Measurements from ENCODE around the gene ARHGEF11.
"Not testable (repeated sequence)": the region's sequence is repeated elsewhere in the genome, so short reads cannot be mapped to it uniquely, and the experiment has no call there.

The ARHGEF11 gene

DNA sequence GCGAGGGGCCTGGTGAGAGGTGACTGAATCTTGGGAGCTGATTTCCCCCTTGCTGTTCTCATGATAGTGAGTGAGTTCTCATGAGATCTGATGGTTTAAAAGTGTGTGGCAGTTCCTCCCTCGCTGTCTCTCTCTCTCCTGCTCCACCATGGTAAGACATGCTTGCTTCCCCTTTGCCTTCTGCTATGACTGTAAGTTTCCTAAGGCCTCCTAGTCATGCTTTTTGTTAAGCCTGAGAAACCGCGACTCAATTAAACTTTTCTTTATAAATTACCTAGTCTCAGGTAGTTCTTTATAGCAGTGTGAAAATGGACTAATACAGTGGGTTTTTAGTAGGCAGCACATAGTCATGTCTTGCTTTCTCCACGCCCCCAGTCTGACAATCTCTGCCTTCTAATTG is 10.2 kb upstream of the ARHGEF11 start:
- DNase-seq (ENCODE audit: extremely low spot score, insufficient read length, low read depth); FAIRE-seq: not testable (repeated sequence)

DNA sequence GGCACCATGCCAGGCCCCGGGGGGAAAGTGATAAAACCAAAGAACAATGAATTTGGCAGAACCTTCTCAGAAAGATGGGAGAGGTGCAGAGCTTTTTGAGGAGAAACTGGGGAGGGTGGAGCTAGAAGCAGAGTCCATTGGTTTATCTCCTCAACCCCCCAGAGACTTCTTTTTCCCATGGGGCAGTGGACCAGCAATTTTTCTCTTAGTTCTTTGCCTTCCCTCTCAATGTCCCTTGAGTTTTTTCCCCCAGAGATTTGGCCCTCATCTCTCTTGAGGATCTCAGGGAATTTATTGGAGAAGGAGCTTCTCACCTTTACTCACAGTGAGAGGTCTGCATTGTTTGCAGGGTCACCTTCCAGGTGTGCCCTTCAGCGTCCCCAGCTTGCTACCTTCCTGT is 5.3 kb upstream of the ARHGEF11 start:
- FAIRE-seq (no peak), DNase-seq (ENCODE audit: extremely low spot score, insufficient read length, low read depth) (no peak)

DNA sequence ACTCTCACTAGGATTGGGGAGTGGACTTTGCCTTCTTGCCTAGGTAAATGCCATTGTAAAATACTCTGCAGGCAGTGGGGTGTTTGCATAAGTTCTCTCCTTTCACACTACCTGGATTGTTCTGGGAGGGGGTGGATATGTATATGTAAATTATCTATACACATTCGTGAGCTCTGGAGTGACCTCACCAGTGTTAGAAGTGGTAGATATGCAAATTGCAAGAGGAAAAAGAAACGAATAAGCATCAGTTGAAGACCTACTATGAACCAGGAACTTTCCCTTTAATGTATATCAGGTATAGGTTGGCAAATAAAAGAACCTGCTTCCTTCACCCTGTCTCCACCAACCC is 1.5 kb upstream of the ARHGEF11 start:
- no peak for DNase-seq (ENCODE audit: extremely low spot score, insufficient read length, low read depth)
- FAIRE-seq = no peak

DNA sequence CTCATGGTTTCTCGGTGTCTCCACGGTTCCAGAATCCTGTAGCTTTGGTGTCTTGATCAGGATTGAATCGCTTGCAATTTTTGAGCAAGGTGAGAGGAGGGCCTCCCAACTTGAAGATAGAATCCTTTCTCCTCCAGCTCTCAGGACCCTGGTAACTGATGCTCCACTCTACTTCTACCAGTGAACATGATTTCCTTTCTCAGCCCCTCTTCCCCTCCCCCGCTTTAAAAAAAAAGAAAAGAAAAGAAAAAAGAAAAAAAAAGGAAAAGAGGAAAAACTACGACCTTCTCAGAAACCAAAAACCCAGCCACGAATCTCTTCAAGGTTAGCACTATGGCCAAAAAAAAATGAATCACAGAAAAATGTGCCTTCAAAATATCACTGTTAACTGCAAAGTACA is 1.2 kb downstream of the ARHGEF11 start:
- no peak for FAIRE-seq
- no peak for DNase-seq (ENCODE audit: extremely low spot score, insufficient read length, low read depth)

DNA sequence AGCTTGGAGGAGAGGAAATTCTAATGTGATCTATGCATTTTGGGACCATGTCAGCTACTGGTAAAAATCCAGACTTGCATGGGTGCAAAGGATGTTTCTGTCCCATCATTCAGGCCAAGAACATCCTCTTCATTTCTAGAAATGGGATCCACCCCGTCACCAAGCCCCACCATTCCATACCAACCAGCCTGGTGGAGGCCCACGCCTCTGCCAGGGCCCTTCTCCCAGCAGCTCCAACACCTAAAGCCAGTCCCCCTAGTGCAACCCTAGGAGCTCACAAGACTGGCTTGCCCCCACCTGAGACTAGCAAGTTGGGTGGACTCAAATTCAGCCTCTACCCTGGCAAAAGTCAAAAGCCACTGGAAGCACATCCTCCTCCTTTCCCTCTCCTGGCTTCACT is 1.9 kb downstream of the ARHGEF11 start:
- DNase-seq (ENCODE audit: extremely low spot score, insufficient read length, low read depth) = no peak
- FAIRE-seq = no peak

DNA sequence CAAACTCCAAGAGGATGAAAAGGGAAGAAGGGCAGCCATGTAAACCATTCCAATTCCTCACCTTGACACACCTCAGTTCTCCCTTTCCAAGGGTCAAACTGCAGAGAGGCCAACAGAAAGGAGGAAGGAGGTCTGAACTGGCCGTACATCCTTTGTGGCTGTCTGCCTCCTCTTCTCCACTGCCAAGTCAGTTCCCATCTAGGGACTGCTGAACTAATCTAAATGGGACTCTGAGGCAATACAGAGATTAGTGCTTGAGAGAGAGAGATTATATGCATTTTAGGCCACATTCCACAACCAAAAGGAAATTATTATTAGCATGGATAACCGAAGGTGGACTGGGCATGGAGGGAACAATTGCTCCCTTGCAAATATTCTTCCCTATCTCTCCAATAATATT is 2.7 kb downstream of the ARHGEF11 start:
- FAIRE-seq = no peak
- DNase-seq (ENCODE audit: extremely low spot score, insufficient read length, low read depth) = no peak

DNA sequence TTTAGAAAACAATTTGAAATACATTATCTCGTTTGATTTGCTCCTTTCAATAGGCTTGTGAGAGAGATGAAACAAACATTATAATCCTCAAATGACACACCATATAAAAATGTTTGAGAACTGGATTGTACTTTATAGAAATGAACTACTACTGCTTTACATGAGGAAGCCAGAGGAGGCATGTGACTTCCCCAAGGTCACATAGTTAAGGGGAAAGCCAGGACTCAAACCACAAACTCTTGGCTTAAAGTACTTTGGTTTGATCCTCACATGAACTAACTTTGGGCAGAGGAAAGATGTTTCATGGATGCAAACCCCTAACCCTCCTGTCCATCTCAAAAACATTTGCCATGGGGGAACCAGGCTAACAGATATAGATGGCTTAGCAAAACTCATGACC is 4.7 kb downstream of the ARHGEF11 start:
- FAIRE-seq = no peak
- no peak for DNase-seq (ENCODE audit: extremely low spot score, insufficient read length, low read depth)

DNA sequence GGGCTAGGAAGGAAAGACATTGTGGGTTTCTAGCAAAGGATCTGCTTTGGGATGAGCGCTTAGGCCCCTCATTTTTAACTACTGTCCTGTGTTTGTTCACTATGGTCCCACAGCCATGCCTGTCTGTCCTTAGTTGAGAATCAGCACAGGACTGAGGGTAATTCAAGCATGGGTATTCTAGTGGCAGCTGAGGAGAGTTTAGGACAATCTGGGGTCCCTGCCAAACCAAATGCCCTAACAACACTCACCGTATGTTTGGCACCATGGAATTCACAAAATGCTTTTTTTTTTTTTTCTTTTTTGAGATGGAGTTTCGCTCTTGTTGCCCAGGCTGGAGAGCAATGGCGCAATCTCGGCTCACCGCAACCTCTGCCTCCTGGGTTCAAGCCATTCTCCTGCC is 10.4 kb downstream of the ARHGEF11 start:
- DNase-seq (ENCODE audit: extremely low spot score, insufficient read length, low read depth) (no peak), FAIRE-seq (no peak)

DNA sequence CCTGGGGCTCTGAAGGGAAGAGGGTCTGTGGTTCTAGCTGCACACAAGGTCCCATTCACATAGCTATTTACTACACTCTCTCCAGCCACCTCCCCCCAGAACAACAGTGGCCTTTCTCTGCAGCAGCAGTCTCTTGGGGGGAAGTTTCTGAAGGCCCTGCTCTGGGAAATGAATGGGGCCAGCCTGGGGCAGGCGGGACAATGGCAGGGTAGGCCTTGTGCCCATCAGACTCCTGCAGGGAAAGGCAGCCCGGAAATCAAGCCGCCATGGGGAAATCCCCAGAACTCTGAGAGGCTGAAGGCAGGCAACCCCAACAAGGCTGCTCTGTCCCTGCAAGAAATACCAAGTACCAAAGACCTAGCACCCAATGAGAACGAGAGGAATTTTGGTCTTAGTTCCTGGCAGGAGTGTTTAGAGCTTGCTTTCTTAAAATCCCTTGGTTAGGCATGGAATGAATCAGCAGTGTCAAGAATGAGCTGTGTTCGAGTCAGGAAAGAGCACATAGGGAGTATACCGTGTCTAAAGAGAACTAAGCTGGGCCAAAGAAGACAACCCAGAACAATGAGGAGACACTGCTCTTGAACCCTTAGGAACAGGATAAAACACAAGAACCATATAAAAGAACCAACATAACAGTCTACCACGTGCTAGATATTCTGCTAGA is 11.3 kb downstream of the ARHGEF11 start:
- DNase-seq (ENCODE audit: extremely low spot score, insufficient read length, low read depth) (no peak), FAIRE-seq (peak; percentile 38)

DNA sequence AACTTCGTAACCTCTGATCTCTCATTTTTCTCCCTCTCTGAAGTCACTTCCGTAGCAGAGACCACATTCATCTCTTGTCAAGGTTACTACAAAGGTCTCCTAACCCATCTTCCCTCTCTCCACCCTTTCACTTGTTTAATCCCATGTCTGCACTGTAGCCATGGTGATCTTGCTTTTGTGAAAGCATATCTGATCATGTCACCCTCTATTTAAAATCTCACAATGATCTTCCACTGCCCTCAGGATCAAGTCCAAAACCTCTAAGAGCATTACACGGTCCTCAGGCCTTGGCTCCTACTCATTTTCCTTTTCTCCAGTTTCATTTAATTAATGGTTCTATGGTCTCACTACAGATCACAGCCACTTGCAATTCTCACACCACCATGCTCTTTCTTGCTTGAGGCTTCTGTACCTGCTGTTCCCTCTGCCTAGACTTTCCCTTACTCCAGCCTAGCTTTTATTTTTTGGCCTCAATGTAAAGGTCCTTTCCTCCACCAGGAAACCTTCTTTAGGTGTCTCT is 12.1 kb downstream of the ARHGEF11 start:
- FAIRE-seq = no peak
- no peak for DNase-seq (ENCODE audit: extremely low spot score, insufficient read length, low read depth)

DNA sequence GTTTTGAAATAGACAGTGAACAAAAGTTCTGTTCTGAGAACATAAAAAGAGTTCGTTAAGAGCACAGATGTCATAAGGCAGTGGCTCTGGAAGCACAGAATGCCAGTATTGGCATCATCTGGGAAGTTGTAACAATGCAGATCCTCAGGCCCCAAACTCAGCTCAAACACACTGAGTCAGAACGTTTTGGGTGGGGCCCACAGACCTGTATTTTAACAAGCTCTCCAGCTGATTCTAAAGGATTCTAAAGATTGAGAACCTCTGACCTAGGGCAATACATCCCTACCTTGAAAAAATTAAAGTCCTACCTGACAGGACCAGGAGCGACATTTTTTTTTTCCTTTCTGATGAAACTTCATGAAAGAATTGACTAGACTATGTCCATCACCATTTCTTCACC is 13.2 kb downstream of the ARHGEF11 start:
- no peak for DNase-seq (ENCODE audit: extremely low spot score, insufficient read length, low read depth)
- FAIRE-seq = no peak

DNA sequence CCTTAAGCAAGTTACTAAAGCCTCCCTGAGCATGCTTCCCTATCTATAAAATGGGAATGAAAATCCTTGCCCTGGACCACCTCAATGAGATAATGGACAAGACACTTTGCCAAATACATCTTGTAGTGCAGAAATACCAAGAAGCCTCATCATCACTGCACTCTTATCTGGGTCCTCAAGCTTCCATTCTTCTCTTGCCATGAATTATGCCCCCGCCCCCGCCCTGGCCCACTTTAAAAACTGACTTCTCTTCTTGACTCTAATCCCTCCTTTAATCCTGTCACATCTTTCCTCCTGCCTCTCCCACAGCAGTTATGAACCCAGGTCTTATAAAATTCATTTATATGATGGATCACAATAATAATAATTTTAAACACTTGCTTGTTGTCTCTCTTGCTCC is 14.8 kb downstream of the ARHGEF11 start:
- no peak for DNase-seq (ENCODE audit: extremely low spot score, insufficient read length, low read depth)
- FAIRE-seq = no peak

DNA sequence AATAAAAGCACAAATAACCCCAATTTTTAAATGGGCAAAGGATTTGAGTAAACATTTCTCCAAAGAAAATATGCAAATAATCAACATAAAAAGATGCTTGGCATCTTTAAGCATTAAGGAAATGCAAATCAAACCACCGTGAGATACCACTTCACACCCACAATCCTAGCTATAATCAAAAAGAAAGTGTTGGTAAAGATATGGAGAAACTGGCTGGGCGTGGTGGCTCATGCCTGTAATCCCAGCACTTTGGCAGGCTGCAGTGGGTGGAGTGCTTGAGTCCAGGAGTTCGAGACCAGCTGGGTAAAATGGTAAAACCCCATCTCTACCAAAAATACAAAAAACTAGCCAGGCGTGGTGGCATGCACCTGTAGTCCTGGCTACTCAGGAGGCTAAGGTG is 16.9 kb downstream of the ARHGEF11 start:
- DNase-seq (ENCODE audit: extremely low spot score, insufficient read length, low read depth) (no peak), FAIRE-seq (no peak)

DNA sequence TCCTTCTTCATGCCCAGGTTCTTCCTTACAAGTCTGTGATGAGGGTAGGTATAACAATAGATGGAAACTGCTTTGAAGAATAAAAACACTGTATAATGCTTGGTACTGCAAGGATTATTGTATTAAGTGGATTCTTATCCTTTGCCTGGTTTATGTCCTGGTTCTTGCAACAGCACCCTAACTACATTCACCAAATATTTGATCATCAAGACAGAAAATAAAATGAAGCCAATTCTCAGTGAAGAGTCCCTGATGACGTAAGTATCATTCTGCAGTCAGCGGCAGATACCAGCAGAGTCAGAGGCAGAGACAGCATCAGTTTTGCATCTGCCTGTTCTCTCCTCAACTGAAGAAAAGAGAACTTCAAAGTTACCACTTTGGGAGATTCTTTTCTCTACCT is 19.7 kb downstream of the ARHGEF11 start:
- FAIRE-seq = no peak
- no peak for DNase-seq (ENCODE audit: extremely low spot score, insufficient read length, low read depth)

DNA sequence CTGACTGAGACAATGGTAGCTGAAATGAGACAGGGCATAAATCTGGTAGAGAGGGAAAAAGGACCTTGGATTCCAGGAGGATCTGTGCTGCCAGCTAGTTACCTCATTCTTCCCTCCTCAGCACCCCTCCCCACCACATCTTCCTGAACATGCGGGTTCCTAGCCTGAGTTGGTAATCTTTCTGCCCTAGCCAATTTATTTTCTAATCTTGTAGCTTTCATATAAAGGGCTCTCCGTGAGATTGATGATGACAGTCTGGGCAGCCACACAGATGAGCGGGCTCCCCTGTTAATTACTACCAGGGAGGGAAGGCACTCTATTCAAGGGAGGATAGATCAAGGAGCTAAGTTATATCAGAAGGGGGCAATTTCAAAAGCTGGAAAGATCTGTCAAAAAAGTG is 20.2 kb downstream of the ARHGEF11 start:
- DNase-seq (ENCODE audit: extremely low spot score, insufficient read length, low read depth) (no peak), FAIRE-seq (no peak)

DNA sequence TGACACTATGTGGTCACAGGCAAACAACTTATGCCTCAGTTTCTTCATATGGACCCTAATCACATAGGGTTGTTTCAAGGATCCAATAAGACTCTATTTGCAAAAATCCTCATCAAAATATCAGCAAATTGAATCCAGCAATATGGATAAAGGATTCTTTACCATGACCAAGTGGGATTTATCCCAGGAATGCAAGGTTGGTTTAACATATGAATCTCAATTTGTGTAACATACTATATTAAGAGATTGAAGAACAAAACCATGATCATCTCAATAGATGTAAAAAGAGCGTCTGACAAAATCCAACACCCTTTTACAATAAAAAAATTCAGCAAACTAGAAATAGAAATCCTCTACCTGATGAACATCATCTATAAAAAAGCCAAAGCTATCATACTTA is 23.9 kb downstream of the ARHGEF11 start:
- FAIRE-seq = no peak
- no peak for DNase-seq (ENCODE audit: extremely low spot score, insufficient read length, low read depth)

DNA sequence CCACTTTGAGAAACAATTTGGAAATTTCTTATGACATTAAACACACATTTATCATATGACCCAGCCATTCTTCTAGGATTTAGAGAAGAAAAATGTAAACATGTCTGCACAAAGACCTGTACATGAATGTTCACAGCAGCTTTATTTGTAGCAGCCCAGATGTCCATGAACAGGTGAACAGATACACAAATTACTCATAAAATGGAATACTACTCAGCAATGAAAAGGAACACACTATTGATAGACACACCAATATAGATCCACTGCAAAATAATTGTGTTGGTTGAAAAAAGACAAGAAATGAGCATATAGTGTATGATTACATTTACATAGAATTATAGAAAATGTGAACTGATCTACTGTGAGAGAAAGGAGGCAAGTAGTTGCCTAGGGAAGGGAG is 26.1 kb downstream of the ARHGEF11 start:
- DNase-seq (ENCODE audit: extremely low spot score, insufficient read length, low read depth) = no peak
- FAIRE-seq = no peak

DNA sequence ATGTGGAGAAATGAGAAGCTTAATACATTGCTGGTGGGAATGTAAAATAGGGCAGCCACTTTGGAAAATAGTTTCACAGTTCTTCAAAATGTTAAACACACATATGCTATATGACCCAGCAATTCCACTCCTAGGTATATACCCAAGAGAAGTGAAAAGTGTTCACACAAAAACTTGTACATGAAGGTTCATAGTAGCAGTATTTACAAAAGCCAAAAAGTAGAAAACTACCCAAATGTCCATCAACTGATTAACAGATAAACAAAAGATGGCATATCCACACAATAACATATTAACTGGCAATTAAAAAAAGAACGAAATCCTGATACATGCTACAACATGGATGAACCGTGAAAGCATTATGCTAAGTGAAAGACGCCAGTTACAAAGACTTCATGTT is 33.7 kb downstream of the ARHGEF11 start:
- no peak for DNase-seq (ENCODE audit: extremely low spot score, insufficient read length, low read depth)
- no peak for FAIRE-seq

DNA sequence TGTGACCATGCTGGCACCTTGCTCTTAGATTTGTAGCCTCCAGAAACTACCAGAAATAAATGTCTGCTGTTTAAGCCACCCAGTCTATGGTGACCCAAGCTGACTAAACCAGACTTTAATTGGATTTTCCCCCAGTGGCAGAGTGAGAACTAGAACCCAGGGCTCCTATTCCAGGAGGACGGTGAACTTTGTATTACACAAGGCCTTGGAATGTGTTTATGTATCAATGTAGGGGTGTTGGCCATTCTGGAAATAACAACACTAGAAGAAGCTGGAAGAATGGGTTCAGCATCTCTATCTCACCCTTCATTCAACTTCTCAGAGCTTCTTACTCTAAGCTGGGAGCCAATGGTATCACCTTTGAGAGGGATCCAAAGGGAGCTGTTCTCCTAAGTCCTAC is 37.0 kb downstream of the ARHGEF11 start:
- no peak for DNase-seq (ENCODE audit: extremely low spot score, insufficient read length, low read depth)
- no peak for FAIRE-seq

DNA sequence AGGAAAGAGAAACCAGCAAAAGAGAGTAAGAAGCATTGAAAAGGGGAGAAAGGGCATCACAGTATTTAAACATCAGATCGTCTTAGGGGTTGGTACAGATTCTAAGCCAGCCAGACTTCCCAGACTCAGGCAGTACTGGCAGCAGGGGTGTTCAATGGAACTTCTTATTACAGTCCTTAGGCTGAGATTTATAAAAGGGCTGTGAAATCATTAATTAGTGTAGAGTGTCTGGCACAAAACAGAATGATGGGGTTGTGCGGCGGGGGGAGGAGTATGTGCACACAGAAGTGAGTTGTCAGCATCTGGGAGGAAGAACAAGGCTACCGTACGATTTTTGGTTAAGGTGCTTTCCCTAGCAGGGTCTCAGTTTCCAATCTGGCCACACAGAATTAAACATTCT is 38.2 kb downstream of the ARHGEF11 start:
- no peak for FAIRE-seq
- DNase-seq (ENCODE audit: extremely low spot score, insufficient read length, low read depth) = no peak

DNA sequence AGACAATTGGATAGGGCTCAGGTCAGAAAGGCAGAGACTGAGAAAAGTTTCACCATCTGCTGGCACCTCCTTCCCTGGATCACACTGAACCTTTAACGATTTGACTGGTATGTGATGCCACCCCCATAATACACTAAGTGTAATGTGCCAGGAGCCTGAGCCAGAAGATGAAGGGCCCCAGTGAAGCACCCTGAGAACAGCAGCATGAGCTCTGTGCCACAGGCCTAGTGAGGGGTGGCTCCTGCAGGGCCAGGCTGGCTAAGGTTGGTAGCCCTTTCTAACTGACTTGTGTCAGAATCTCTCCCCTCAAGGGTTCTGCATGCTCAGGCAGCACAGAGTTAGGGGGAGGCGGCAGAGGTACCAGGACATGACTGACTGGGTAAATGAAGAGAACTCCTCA is 38.9 kb downstream of the ARHGEF11 start:
- FAIRE-seq = no peak
- DNase-seq (ENCODE audit: extremely low spot score, insufficient read length, low read depth) = no peak

DNA sequence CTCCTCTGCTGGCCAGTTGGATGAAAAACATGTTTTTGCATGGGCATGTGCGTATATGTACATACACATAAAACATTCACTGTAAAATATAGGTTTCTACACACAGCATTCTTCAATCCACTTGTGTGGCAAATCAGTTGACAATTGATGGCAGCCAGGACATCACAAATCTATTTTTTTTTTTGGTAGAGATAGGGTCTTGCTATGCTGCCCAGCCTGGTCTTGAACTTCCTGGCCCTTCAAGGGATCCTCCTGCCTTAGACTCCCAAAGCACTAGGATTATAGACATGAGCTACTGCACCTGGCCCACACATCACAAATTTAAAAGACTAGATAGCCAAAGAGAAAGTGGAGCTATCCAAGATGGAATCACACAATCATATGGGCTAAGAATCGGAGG is 39.6 kb downstream of the ARHGEF11 start:
- FAIRE-seq (no peak), DNase-seq (ENCODE audit: extremely low spot score, insufficient read length, low read depth) (no peak)

DNA sequence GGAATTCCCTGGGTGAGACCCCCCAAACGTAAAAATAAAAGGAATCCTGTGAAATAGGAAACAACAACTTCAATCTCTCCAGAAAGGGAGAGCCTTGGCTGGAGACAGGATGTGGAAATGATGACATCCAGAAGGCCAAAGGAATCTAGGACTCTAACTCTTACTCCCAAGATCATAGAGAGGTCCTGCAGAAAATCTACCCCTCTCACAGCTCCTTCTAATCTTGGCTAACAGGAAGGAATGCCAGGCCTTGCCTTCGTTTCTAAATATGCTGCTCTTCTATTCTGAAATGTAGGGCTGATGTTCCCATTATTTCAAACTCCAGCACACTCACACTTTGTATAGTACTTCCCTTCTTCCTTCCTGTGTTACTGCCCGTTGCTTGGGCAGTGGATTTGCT is 40.7 kb downstream of the ARHGEF11 start:
- FAIRE-seq (no peak), DNase-seq (ENCODE audit: extremely low spot score, insufficient read length, low read depth) (no peak)
